Body of pancreas (tissue), 4 donors: ENCODE measurements around the gene VPS26B.

Source experiments
- POLR2A ChIP-seq, 3 donors: fragments of 450-650 bp; IDR thresholded peaks; one replicate each; pipeline ENCODE4 v1.6.1; 2016; ENCODE audit warnings: antibody characterized with exemption in 3 of 3, mild to moderate bottlenecking in 2 of 3
- TF ChIP-seq, protein P1 (sequence below), 7 experiments: fragments of 450-650 bp in 4 of 7; fragments of 200-600 bp in 3 of 7; sonication (generic) in 3 of 7; IDR thresholded peaks; one replicate each; pipeline ENCODE4 v1.5.1; 2016 to 2019; ENCODE audit warnings: antibody characterized with exemption in 7 of 7

DNA sequence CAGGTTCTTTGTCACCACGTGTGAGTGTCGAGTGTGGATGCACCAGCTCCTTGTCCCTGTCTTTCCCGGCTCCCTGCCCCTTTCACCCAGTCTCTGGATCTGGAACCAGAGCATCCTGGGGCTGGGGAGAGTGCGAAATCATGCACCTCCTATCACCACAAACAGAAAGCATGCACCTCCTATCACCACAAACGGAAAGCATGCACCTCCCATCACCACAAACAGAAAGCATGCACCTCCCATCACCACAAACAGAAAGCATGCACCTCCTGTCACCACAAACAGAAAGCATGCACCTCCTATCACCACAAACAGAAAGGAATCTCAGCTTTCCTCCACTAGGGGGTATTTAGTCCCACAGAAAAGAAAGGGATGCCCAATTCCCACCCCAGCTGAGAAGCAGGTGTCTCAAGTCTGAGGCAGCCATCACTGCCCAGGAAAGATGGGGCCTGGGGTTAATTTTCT, 45.8 kb downstream of the VPS26B start:
- TF ChIP-seq, protein P1, sequence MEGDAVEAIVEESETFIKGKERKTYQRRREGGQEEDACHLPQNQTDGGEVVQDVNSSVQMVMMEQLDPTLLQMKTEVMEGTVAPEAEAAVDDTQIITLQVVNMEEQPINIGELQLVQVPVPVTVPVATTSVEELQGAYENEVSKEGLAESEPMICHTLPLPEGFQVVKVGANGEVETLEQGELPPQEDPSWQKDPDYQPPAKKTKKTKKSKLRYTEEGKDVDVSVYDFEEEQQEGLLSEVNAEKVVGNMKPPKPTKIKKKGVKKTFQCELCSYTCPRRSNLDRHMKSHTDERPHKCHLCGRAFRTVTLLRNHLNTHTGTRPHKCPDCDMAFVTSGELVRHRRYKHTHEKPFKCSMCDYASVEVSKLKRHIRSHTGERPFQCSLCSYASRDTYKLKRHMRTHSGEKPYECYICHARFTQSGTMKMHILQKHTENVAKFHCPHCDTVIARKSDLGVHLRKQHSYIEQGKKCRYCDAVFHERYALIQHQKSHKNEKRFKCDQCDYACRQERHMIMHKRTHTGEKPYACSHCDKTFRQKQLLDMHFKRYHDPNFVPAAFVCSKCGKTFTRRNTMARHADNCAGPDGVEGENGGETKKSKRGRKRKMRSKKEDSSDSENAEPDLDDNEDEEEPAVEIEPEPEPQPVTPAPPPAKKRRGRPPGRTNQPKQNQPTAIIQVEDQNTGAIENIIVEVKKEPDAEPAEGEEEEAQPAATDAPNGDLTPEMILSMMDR (IDR thresholded peaks at IDR 0.05): no peak
- TF ChIP-seq POLR2A (IDR thresholded peaks at IDR 0.05): no peak
